GM18951 (cell line): ENCODE data around the gene LANCL2.

Experiments used
- POLR2A ChIP-seq: IDR thresholded peaks from 4 replicates; pipeline ENCODE4 v1.6.1; 2011; ENCODE audit warnings: mild to moderate bottlenecking; ENCODE audit not compliant: insufficient read length, insufficient read depth; ENCODE audit errors: extremely low read depth
- in situ Hi-C: fragments of 300-500 bp; cut with MboI; formaldehyde crosslinking; loops from one replicate; pipeline ENCODE4 v1.12.0; 2022; ENCODE audit warnings: low sequenced_read_pairs, mixed read lengths, inconsistent platforms; ENCODE audit not compliant: unreplicated experiment

The LANCL2 gene, protein sequence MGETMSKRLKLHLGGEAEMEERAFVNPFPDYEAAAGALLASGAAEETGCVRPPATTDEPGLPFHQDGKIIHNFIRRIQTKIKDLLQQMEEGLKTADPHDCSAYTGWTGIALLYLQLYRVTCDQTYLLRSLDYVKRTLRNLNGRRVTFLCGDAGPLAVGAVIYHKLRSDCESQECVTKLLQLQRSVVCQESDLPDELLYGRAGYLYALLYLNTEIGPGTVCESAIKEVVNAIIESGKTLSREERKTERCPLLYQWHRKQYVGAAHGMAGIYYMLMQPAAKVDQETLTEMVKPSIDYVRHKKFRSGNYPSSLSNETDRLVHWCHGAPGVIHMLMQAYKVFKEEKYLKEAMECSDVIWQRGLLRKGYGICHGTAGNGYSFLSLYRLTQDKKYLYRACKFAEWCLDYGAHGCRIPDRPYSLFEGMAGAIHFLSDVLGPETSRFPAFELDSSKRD

DNA sequence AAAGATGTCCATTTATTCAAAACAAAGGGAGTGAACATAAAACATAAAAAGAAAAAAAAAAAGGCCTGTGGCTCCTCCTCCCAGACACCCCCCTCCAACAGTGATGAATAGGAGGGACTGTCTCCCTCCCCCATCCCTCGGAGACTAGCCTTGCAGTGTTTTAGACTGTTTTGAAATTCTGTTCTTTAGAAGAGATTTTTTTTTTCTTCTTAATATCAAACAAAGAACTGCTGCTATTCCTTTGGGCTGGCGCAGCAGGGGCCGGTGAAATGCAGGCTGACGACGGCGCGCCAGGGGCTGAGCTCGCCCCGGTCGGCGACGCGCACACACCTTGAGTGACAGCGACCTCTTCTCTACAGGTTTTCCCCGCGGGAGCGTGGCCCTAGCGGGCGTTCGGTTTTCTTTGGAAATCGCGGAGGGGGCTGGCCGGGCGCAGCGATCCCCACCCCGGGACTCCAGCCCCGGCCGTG lies at the start of gene LANCL2:
LANCL2 (plus strand) TSS at position 133 of the 470 bp plus-strand sequence. CDS start 689 bp downstream, outside the sequence.
- no peak for TF ChIP-seq POLR2A
- in situ Hi-C loops, result no loop called here

DNA sequence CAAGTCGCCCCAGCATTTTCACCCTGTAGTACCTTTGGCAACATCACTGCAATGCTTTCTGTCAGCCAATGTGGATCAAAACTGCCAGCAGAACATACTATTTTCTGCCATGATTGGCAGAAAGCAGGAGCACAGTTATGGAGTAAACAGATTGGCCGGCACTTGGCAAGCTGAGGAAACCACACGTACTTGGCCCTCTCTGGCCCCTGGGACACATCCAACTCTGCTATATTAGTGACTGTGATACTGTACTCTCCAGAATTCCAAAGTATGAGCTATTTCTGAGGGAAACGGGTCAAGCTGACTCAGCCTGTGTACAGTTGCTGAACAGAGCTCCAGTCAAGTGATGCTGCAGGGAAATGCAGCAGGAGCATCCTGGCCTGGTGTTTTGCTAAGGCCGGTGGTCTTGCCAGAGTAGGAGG lies 39.8 kb upstream of the LANCL2 start:
- in situ Hi-C loops, result no loop called here
- TF ChIP-seq POLR2A, result no peak

DNA sequence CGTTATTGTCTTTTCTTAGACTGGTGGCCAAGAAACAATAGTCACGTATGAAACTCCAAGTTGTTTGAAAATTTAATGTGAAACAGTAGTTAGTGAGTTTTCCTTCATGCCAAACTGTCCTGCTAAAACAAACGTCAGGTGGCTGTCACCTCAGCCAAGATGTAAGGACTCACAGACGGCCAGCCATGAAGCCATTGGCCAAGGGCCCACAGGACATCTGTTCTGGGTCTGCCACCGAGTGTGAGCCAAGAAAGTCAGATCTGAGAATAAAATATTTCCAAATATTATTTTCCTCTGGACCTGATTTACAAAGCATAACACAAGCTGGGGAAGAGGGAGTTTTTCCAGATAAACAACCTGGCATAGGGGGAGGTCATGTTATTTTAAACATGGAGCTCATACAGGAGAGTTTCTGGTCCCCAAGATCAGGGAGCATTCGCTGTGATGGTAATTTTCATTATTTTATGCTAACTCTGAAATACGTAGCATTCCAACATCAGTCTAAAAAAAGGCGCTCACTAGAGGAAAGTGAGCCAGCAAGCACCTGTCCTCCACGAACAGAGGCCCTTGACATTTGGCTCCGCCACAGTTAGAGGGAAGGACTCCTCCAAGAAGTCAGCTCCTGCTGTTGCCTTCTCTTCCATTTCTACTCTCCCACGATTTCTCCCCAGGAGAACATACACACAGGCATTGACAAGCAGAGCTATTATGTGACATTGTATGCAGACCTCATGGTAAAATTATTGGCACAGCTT lies 38.9 kb upstream of the LANCL2 start:
- in situ Hi-C loops, result no loop called here
- no peak for TF ChIP-seq POLR2A

DNA sequence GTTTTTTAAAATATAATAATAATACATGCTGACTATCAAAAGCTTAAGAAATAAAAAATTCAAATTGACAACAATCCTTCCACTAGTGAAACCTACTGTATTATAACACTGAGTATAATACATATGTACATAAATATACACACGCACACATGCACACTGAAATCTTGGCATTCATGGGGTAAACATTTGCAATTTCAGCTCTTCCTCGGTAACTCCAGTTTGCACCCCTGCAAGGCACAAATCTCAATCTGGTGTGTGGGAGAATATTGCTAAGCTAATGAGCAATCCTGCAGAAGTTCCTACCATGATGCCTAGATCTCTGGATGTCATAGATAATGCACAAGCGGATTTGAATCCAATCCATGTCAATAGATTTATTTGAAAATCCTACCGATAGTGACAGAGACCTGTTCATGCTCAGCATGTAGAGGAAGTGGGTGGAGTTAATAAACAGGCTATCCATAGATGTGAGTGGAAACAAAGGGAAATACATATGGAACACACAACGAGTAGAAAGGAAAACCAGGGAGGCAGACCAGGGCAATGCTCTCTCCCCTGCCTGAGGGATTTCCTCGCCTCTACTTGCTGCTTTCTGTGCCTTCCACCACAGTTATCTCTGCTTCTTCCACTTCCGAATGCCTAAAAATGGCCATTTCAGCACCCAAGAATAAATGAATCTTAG lies 38.1 kb upstream of the LANCL2 start:
- no peak for TF ChIP-seq POLR2A

DNA sequence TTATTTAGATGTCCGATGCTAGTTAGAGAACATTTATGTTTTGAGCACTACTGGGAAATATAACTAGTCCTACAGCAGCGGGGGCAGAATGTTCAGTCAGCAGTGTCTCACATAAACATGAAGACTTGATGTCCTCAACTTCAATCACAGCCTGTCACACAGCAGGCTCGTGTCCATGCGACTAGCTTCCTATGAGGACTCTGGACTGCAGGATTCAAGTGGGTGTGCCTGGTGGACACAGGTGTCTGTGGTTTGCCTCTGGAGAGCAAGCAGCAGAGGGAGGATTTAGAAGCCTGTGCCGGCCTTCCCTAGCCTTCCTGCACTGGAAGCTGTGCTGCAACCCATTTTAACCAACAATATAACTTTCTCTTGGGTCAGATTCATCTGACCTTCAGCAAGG lies 30.0 kb upstream of the LANCL2 start:
- no peak for TF ChIP-seq POLR2A
- in situ Hi-C loops, result no loop called here

More for the DNA sequence above, 38.1 kb upstream of the LANCL2 start:
- in situ Hi-C loops, result no loop called here

DNA sequence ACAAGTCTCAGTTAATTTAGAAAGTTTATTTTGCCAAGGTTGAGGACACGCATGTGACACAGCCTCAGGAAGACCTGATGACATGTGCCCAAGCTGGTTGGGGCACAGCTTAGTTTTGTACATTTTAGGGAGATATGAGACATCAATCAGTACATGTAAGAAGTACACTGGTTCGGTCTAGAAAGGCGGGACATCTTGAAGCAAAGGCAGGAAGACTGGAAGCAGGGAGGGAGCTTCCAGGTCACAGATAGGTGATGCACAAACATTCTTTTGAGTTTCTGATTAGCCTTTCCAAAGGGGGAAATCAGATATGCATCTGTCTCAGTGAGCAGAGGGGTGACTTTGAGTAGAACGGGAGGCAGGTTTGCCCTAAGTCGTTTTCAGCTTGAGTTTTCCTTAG lies 29.4 kb upstream of the LANCL2 start:
- in situ Hi-C loops, result no loop called here

DNA sequence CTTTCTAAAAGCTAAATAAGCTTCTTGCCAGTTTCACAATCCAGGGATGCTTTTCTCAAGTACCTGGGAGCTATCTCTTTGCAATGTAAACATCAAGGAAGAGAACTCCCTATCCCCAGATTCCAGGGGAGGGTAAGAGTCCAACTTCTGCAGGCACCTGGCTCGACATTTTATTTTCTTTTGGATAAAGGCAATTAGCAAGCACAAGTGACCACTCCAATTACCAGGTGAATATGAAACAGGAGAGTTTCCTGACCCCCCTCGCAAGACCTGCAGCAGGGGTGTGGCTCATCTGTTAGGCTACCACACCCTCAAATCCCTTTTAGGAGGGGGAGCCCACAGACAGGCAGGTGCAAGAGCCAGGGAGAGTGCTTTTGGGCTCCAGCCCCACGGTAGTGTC lies 28.6 kb upstream of the LANCL2 start:
- in situ Hi-C loops, result no loop called here
- no peak for TF ChIP-seq POLR2A

More for the DNA sequence above, 29.4 kb upstream of the LANCL2 start:
- no peak for TF ChIP-seq POLR2A

DNA sequence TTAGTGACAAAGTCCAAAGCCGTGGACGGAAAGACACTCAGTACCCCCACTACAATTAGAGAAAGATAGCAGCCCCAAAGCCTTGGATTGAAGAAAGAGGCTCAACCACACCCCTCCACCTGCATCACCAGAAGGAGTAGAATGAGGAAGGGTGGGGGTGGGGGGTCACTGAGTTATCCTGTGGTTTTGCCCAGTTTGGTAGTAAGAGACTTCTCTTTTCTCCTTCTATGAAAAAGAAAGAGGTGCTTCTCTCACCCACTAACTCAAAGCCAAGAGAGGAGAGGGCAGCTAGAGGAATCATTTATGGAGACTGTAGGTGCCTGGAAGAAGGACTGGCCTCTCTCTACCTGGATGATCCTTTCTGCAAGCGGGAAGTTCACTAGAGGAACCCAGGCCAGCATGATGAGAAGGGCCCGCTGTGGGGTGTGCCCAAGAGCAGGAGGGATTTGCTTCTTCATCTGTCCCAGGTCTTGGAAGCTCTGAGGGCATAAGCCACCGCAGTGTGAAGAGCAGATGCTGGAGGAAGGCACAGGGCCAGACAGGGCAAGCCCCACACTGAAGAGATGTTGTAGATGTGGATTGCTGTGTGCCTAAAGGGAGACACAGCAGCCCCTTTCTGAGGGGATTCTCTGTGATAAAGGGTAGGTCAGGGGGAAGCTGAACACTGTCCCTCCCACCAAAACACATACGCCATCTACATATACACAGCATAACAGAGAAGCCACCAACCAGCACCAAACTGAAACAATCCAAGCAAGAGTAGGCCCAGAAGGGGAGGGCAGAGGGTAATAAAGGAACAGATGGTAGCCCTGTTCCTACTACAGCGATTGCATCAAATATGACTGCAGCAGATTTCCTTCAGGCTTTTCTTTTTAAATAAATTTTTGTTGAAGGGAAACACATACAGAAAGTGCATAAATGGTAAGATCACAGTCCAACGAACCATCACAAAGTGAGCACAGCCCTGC lies 25.8 kb upstream of the LANCL2 start:
- in situ Hi-C loops, result no loop called here

DNA sequence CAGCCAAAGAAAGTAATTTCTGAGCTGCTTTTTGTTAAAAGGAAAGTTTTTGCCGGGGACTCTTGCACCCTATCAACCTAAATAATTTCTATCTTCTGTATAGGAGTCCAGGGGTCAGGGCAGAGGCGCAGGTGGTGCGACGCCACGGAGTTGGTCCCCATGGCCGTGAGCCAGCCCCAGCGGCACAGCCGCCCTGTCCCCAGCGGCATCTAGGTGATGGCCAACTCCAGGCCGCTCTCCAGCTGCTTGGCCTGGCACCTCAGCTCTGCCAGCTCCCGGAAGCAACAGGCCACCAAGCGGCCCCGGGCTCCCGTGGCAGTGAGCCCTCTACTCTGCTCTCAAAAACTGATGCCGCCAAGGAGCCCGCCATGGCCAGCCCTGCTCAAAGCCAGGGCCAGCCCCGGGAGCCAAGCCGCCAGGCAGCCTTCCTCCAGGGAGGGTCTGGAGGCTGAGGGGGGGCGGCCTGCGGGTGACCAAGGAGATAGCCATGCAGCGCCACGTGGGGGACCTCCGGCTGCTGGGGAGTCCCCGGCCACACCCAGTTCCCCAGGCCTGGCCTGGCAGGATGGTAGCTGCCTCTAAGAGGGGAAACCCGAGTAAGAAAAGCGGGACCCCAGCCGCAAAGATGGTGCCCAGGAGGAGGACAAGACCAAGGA lies 22.8 kb upstream of the LANCL2 start:
- TF ChIP-seq POLR2A, result no peak
- in situ Hi-C loops, result no loop called here

More for the DNA sequence above, 25.8 kb upstream of the LANCL2 start:
- TF ChIP-seq POLR2A, result no peak

DNA sequence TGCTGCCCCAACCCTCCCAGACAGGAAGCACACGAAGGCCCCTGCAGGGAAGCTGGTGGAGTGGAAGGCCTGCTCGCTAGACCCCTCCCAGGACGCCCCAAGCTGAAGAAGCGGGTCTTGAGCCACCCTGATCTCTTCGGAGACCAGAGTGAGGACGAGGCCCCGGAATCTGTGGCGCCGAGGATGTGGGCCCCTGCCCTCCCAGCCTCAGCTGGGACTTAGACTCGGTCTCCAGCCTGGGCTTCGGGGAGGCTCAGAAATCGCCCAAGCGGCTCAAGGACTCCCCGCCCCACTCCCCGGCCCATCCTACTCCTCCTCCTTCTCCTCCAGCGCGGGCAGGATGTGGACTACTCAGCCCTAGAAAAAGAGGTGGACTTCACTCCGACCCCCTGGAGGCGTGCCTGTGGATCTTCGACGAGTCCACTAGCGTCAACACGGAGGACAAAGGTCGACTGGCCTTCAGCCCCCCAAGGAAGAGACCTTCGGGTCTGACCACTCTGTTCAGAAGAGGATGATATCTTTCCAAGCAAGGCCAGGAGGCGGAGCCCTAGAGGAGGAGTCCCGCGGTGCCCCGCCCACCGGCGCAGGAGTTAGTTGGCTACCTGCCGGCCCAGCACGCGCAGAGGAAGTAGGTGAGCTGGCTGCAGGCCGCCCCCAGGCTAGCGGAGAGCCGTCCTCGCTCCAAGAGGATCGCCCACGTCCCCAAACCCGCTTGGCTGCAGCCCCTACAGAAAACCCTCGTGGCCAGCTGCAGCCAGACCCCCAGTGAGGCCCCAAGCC lies 21.9 kb upstream of the LANCL2 start:
- no peak for TF ChIP-seq POLR2A
- in situ Hi-C loops, result no loop called here
